Activated CD8-positive, alpha-beta memory T cell treated with anti-CD3 and anti-CD28 coated beads, Interleukin-2, amount 50 U/mL, for 1 hour (primary cell): ENCODE measurements around the gene CD300LF.

ENCODE experiments used
- DNase-seq: peaks from one replicate; pipeline ENCODE4 v3.0.0-alpha.2; 2020; ENCODE audit errors: extremely low read depth

CD300LF gene

GRCh38 chr17:74745548-74746177 lies 32.9 kb upstream of the CD300LF start:
- DNase-seq = no peak

- DNase-seq = no peak
These were observed 32.2 kb upstream of the CD300LF start for GRCh38 chr17:74744714-74745547.

- DNase-seq = no peak
These were observed 31.6 kb upstream of the CD300LF start for GRCh38 chr17:74744349-74744713.

- DNase-seq = no peak
These were observed 31.0 kb upstream of the CD300LF start for GRCh38 chr17:74743755-74744154.

- no peak for DNase-seq
These were observed 30.3 kb upstream of the CD300LF start for GRCh38 chr17:74742978-74743545.

- no peak for DNase-seq
These were observed 29.4 kb upstream of the CD300LF start for GRCh38 chr17:74742153-74742515.

- DNase-seq = no peak
These were observed 28.1 kb upstream of the CD300LF start for GRCh38 chr17:74740641-74741387.

- no peak for DNase-seq
These were observed 27.4 kb upstream of the CD300LF start for GRCh38 chr17:74740173-74740572.

GRCh38 chr17:74739227-74739831 lies 26.6 kb upstream of the CD300LF start:
- no peak for DNase-seq

- DNase-seq = no peak
These were observed 25.6 kb upstream of the CD300LF start for GRCh38 chr17:74738051-74738996.

GRCh38 chr17:74737299-74738050 lies 24.8 kb upstream of the CD300LF start:
- no peak for DNase-seq

- DNase-seq = no peak
These were observed 24.0 kb upstream of the CD300LF start, which contains the start of gene RAB37 for GRCh38 chr17:74736513-74737298. Gene RAB37, plus strand, starts transcription at chr17:74737256. Its CDS starts 17 bp downstream, at chr17:74737273.

GRCh38 chr17:74734256-74734655 lies 21.5 kb upstream of the CD300LF start:
- no peak for DNase-seq

GRCh38 chr17:74733365-74734122 lies 20.8 kb upstream of the CD300LF start:
- no peak for DNase-seq

- no peak for DNase-seq
These were observed 19.5 kb upstream of the CD300LF start for GRCh38 chr17:74732042-74732867.

- no peak for DNase-seq
These were observed 18.6 kb upstream of the CD300LF start for GRCh38 chr17:74731347-74731605.

- DNase-seq = peak; percentile 40
These were observed 18.0 kb upstream of the CD300LF start for GRCh38 chr17:74730491-74731346.
